SK-N-SH treated with all-trans-retinoic acid at 6 μM for 48 hours (cell line): ENCODE data around the gene MYL6B.

Experiments used
- BACH2 ChIP-seq: fragments of 250-450 bp; sonication (Bioruptor Pico); IDR thresholded peaks from 2 replicates; pipeline ENCODE4 v1.9.0; 2021; ENCODE audit warnings: mild to moderate bottlenecking, borderline replicate concordance
- CSDC2 ChIP-seq: fragments of 250-450 bp; sonication (Bioruptor Pico); IDR thresholded peaks from 2 replicates; pipeline ENCODE4 v1.5.0; 2020; ENCODE audit warnings: mild to moderate bottlenecking, moderate library complexity
- CSRNP3 ChIP-seq: fragments of 250-450 bp; sonication (Bioruptor Pico); IDR thresholded peaks from 2 replicates; pipeline ENCODE4 v1.5.1; 2021; ENCODE audit warnings: mild to moderate bottlenecking, moderate library complexity
- GLIS3 ChIP-seq: fragments of 250-450 bp; sonication (Bioruptor Pico); IDR thresholded peaks from 2 replicates; pipeline ENCODE4 v1.5.0; 2020; ENCODE audit warnings: mild to moderate bottlenecking, moderate library complexity
- OSR1 ChIP-seq: fragments of 250-450 bp; sonication (Bioruptor Pico); IDR thresholded peaks from 2 replicates; pipeline ENCODE4 v1.8.0; 2022; ENCODE audit warnings: moderate library complexity, mild to moderate bottlenecking, inconsistent platforms
- POU6F1 ChIP-seq: fragments of 250-450 bp; sonication (Bioruptor Pico); IDR thresholded peaks from 2 replicates; pipeline ENCODE4 v1.8.0; 2021; ENCODE audit warnings: low read depth, mild to moderate bottlenecking, moderate library complexity, borderline replicate concordance
- PPARA ChIP-seq: fragments of 250-450 bp; sonication (Bioruptor Pico); IDR thresholded peaks from 2 replicates; pipeline ENCODE4 v1.5.0; 2020; ENCODE audit warnings: mild to moderate bottlenecking, borderline replicate concordance
- RARB ChIP-seq: fragments of 250-450 bp; sonication (Bioruptor Pico); IDR thresholded peaks from 2 replicates; pipeline ENCODE4 v1.8.0; 2021; ENCODE audit warnings: mild to moderate bottlenecking, moderate library complexity
- TOX ChIP-seq: fragments of 250-450 bp; sonication (Bioruptor Pico); IDR thresholded peaks from 2 replicates; pipeline ENCODE4 v1.8.0; 2021; ENCODE audit warnings: mild to moderate bottlenecking, moderate library complexity, borderline replicate concordance
- ZFP3 ChIP-seq: fragments of 250-450 bp; sonication (Bioruptor Pico); IDR thresholded peaks from 2 replicates; pipeline ENCODE4 v1.5.0; 2020; ENCODE audit warnings: mild to moderate bottlenecking, moderate library complexity
- ZFP30 ChIP-seq: fragments of 450-650 bp; formaldehyde crosslinking; IDR thresholded peaks from 2 replicates; pipeline ENCODE4 v1.5.0; 2022; ENCODE audit warnings: mild to moderate bottlenecking, moderate library complexity
- ZNF565 ChIP-seq: fragments of 450-650 bp; formaldehyde crosslinking; conservative IDR thresholded peaks from 2 replicates; pipeline ENCODE4 v1.5.0; 2020; ENCODE audit warnings: low read depth, mild to moderate bottlenecking, moderate library complexity
- TF ChIP-seq, protein P1 (sequence below): fragments of 250-450 bp; sonication (Bioruptor Pico); IDR thresholded peaks from 2 replicates; pipeline ENCODE4 v1.5.1; 2020; ENCODE audit warnings: low read depth, mild to moderate bottlenecking, moderate library complexity
- TF ChIP-seq, protein P2 (sequence below): fragments of 250-450 bp; sonication (Bioruptor Pico); IDR thresholded peaks from 2 replicates; pipeline ENCODE4 v1.8.0; 2020; ENCODE audit warnings: mild to moderate bottlenecking, moderate library complexity, borderline replicate concordance

DNA sequence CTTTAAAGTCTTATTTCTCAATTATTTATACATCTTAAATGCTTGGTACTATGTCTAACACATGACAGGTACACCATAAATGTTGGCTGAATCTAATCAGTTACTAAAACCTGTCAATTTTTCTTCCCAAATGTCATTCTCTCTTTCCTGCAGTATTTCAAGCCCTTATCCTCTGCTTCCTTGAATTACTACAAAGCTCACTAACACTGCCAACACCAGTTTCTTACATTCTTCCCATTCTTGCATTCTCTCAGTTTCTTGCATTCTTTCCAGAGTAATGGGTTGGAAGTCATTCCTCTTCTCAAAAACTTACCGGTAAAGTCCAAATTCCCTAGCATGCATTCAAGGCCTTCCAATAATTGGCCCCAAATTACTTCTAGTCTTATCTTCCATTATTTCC lies 46.4 kb downstream of the MYL6B start:
- TF ChIP-seq GLIS3 (CRISPR knock-in tag) (peak; percentile 13; the same call in 1 of the 2 replicates), ZFP3 (CRISPR knock-in tag) (no peak), POU6F1 (CRISPR knock-in tag) (no peak), CSRNP3 (CRISPR knock-in tag) (0 out of 2 replicates have a peak, but pooled peaks have one; percentile 23), RARB (CRISPR knock-in tag) (no peak), ZNF565 (CRISPR knock-in tag) (no peak), BACH2 (CRISPR knock-in tag) (no peak), ZFP30 (no peak), PPARA (CRISPR knock-in tag) (no peak), CSDC2 (no peak), OSR1 (CRISPR knock-in tag) (no peak), TOX (no peak)
- TF ChIP-seq, protein P1, sequence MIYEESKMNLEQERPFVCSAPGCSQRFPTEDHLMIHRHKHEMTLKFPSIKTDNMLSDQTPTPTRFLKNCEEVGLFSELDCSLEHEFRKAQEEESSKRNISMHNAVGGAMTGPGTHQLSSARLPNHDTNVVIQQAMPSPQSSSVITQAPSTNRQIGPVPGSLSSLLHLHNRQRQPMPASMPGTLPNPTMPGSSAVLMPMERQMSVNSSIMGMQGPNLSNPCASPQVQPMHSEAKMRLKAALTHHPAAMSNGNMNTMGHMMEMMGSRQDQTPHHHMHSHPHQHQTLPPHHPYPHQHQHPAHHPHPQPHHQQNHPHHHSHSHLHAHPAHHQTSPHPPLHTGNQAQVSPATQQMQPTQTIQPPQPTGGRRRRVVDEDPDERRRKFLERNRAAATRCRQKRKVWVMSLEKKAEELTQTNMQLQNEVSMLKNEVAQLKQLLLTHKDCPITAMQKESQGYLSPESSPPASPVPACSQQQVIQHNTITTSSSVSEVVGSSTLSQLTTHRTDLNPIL = 0 out of 2 replicates have a peak, but pooled peaks have one; percentile 51
- TF ChIP-seq, protein P2, sequence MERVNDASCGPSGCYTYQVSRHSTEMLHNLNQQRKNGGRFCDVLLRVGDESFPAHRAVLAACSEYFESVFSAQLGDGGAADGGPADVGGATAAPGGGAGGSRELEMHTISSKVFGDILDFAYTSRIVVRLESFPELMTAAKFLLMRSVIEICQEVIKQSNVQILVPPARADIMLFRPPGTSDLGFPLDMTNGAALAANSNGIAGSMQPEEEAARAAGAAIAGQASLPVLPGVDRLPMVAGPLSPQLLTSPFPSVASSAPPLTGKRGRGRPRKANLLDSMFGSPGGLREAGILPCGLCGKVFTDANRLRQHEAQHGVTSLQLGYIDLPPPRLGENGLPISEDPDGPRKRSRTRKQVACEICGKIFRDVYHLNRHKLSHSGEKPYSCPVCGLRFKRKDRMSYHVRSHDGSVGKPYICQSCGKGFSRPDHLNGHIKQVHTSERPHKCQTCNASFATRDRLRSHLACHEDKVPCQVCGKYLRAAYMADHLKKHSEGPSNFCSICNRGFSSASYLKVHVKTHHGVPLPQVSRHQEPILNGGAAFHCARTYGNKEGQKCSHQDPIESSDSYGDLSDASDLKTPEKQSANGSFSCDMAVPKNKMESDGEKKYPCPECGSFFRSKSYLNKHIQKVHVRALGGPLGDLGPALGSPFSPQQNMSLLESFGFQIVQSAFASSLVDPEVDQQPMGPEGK (CRISPR knock-in tag) = 0 out of 2 replicates have a peak, but pooled peaks have one; percentile 32
